Measurements from ENCODE around the gene TRIM26. TPM values are rescaled to one million over a fixed set of nuclear protein-coding genes. Genes with fewer than 3 reads are reported as not detected.

The TRIM26 gene
- total and polyA plus RNA-seq, 2 of the 13 experiments (the other 11 are each of a cell fraction or from before 2014, with no cell fraction given), result 27.1 to 38.7 TPM

GRCh38 chr6:30163090-30163917, 49.9 kb downstream of the TRIM26 start, which contains the start of gene TRIM15 (continued):
- TF ChIP-seq ZNF276 (CRISPR knock-in tag; IDR thresholded peaks at IDR 0.05; ENCODE audit: low read depth) (0 out of 2 replicates have a peak, but pooled peaks have one; percentile 27), MAFF (IDR thresholded peaks at IDR 0.05; ENCODE audit: low read depth, low read length) (no peak), RNF219 (CRISPR knock-in tag; IDR thresholded peaks at IDR 0.05) (0 out of 2 replicates have a peak, but pooled peaks have one; percentile 76), CHD4 (IDR thresholded peaks at IDR 0.05; ENCODE audit: borderline replicate concordance, low read length) (no peak), HNRNPLL (IDR thresholded peaks at IDR 0.05; ENCODE audit: low read depth, low read length, poor library complexity, severe bottlenecking) (peak; percentile 32), SMAD1 (CRISPR knock-in tag; IDR thresholded peaks at IDR 0.05; ENCODE audit: borderline replicate concordance, low read depth) (no peak), MXD3 (CRISPR knock-in tag; IDR thresholded peaks at IDR 0.05) (no peak), ZNF263 (CRISPR knock-in tag; IDR thresholded peaks at IDR 0.05) (no peak), PRDM4 (CRISPR knock-in tag; IDR thresholded peaks at IDR 0.05; ENCODE audit: borderline replicate concordance) (no peak), BRCA1 (CRISPR knock-in tag; IDR thresholded peaks at IDR 0.05) (no peak), THRA (CRISPR knock-in tag; IDR thresholded peaks at IDR 0.05; ENCODE audit: borderline replicate concordance) (no peak), ZNF33A (CRISPR knock-in tag; IDR thresholded peaks at IDR 0.05; ENCODE audit: borderline replicate concordance) (no peak), MTA1 (CRISPR knock-in tag; IDR thresholded peaks at IDR 0.05; ENCODE audit: borderline replicate concordance) (peak; percentile 92), SRSF1 (optimal IDR thresholded peaks at IDR 0.05; ENCODE audit: low read depth, low read length) (peak; percentile 48), ATF6 (CRISPR knock-in tag; conservative IDR thresholded peaks at IDR 0.05) (no peak), PHF21A (CRISPR knock-in tag; IDR thresholded peaks at IDR 0.05) (peak; percentile 97), WIZ (CRISPR knock-in tag; IDR thresholded peaks at IDR 0.05) (no peak), HCFC1 (IDR thresholded peaks at IDR 0.05; ENCODE audit: low read depth, low read length) (no peak)
